H1 (cell line): ENCODE data around the gene DNAI2. TPM values are rescaled to one million over a fixed set of nuclear protein-coding genes. Genes with fewer than 3 reads are reported as not detected.

ENCODE experiments used
- ATF3 ChIP-seq: IDR thresholded peaks from 2 replicates; pipeline ENCODE4 v1.6.1; 2011; ENCODE audit warnings: low read depth, mild to moderate bottlenecking, low read length; ENCODE audit not compliant: insufficient read depth
- BRCA1 ChIP-seq: IDR thresholded peaks from 2 replicates; pipeline ENCODE4 v1.6.1; 2012; ENCODE audit warnings: low read depth, low read length, improper control_type of control experiment
- CBX8 ChIP-seq: fragments of 300-800, 300-1000 bp; sonication (generic); IDR thresholded peaks from 2 replicates; pipeline ENCODE4 v1.7.1; 2016; ENCODE audit warnings: low read depth, low read length, borderline replicate concordance
- CHD1 ChIP-seq: IDR thresholded peaks from 2 replicates; pipeline ENCODE4 v1.6.1; 2012; ENCODE audit warnings: low read depth, low read length, improper control_type of control experiment
- CREB1 ChIP-seq: IDR thresholded peaks from 2 replicates; pipeline ENCODE4 v1.6.1; 2012; ENCODE audit warnings: inconsistent platforms
- CTBP2 ChIP-seq: IDR thresholded peaks from 2 replicates; pipeline ENCODE4 v1.7.0; 2011; ENCODE audit warnings: borderline replicate concordance, mild to moderate bottlenecking, moderate library complexity, mixed read lengths, low read length; ENCODE audit not compliant: insufficient read depth, insufficient read length
- EP300 ChIP-seq, 2 experiments: IDR thresholded peaks; 1 replicate in 1 of 2; 2 replicates in 1 of 2; pipeline ENCODE4 v1.6.1; 2011 to 2012; ENCODE audit warnings: low read depth in 2 of 2, low read length in 2 of 2, mild to moderate bottlenecking in 2 of 2, borderline replicate concordance in 1 of 2, inconsistent platforms in 1 of 2, moderate library complexity in 1 of 2
- GTF2F1 ChIP-seq: IDR thresholded peaks from 2 replicates; pipeline ENCODE4 v1.6.1; 2012; ENCODE audit warnings: low read depth, low read length, improper control_type of control experiment, borderline replicate concordance
- HDAC2 ChIP-seq, 2 experiments: fragments of 300-600 bp in 1 of 2; sonication (generic) in 1 of 2; IDR thresholded peaks; 2 replicates each; pipeline ENCODE4 v1.6.1; 2011 to 2012; ENCODE audit warnings: low read depth in 2 of 2, low read length in 2 of 2, mild to moderate bottlenecking in 2 of 2, moderate library complexity in 2 of 2, borderline replicate concordance in 1 of 2, inconsistent platforms in 1 of 2
- KDM4A ChIP-seq: IDR thresholded peaks from one replicate; pipeline ENCODE4 v1.7.1; 2012; ENCODE audit warnings: low read depth, mild to moderate bottlenecking, moderate library complexity, low read length, inconsistent platforms; ENCODE audit not compliant: severe bottlenecking
- KDM5A ChIP-seq: fragments of 200-600 bp; IDR thresholded peaks from 2 replicates; pipeline ENCODE4 v1.7.1; 2012; ENCODE audit warnings: mild to moderate bottlenecking, low read length, inconsistent platforms, mixed read lengths
- POU5F1 ChIP-seq: IDR thresholded peaks from 2 replicates; pipeline ENCODE4 v1.6.1; 2011; ENCODE audit warnings: low read depth, mild to moderate bottlenecking, low read length, moderate library complexity
- RAD21 ChIP-seq, 2 experiments: IDR thresholded peaks in 1 of 2; conservative IDR thresholded peaks in 1 of 2; 2 replicates each; pipeline ENCODE4 v1.6.1; 2011; ENCODE audit warnings: low read depth in 2 of 2, low read length in 2 of 2, improper control_type of control experiment in 1 of 2, inconsistent platforms in 1 of 2, mild to moderate bottlenecking in 1 of 2, moderate library complexity in 1 of 2
- SIN3A ChIP-seq, 2 experiments: IDR thresholded peaks in 1 of 2; conservative IDR thresholded peaks in 1 of 2; 2 replicates each; pipeline ENCODE4 v1.6.1; 2011 to 2012; ENCODE audit warnings: low read length in 2 of 2, improper control_type of control experiment in 1 of 2, low read depth in 1 of 2, mild to moderate bottlenecking in 1 of 2
- SIRT6 ChIP-seq: IDR thresholded peaks from one replicate; pipeline ENCODE4 v1.7.1; 2012; ENCODE audit warnings: low read length, inconsistent platforms
- SIX5 ChIP-seq: IDR thresholded peaks from 2 replicates; pipeline ENCODE4 v1.6.1; 2011; ENCODE audit warnings: mild to moderate bottlenecking, low read depth, low read length
- SP2 ChIP-seq: IDR thresholded peaks from 2 replicates; pipeline ENCODE4 v1.6.1; 2012; ENCODE audit warnings: mild to moderate bottlenecking, low read length, inconsistent platforms
- SP4 ChIP-seq: IDR thresholded peaks from 2 replicates; pipeline ENCODE4 v1.6.1; 2012; ENCODE audit warnings: low read length, inconsistent platforms
- TAF1 ChIP-seq: IDR thresholded peaks from 2 replicates; pipeline ENCODE4 v1.6.1; 2011; ENCODE audit warnings: mild to moderate bottlenecking, low read depth, low read length
- TEAD4 ChIP-seq: IDR thresholded peaks from 2 replicates; pipeline ENCODE4 v1.6.1; 2012; ENCODE audit warnings: low read depth, low read length, inconsistent platforms, mixed read lengths
- YY1 ChIP-seq: IDR thresholded peaks from 2 replicates; pipeline ENCODE4 v1.6.1; 2011; ENCODE audit warnings: low read depth, mild to moderate bottlenecking, low read length
- polyA plus RNA-seq, 7 experiments: library from polyadenylated mRNA; depleted of rRNA in 3 of 7; stranded (reverse) in 5 of 7; unstranded in 2 of 7; fragments of >200 nt in 5 of 7; fragments of 200-250 nt in 2 of 7; gene quantifications; 1 replicate in 5 of 7; 2 replicates in 1 of 7; 4 replicates in 1 of 7; pipeline versions ENCODE4 v1.2.1 to v1.2.3, GENCODE V29; 2011 to 2013; ENCODE audit warnings: missing spikeins in 2 of 7, mixed read lengths in 2 of 7
- total RNA-seq: library from RNA; stranded (reverse); fragmentation: NEBNext Ultra II Directional; extraction: Animal tissue kit (Norgen Biotek cat#: 25700); gene quantifications from 2 replicates; pipeline ENCODE4 v1.2.1, GENCODE V29; 2021
- TF ChIP-seq, protein P1 (sequence below), 3 experiments: IDR thresholded peaks; 1 replicate in 2 of 3; 2 replicates in 1 of 3; pipeline versions ENCODE4 v1.5.1 to v1.6.1; 2011; ENCODE audit warnings: low read length in 3 of 3, mild to moderate bottlenecking in 3 of 3, inconsistent platforms in 2 of 3, low read depth in 1 of 3, moderate library complexity in 1 of 3; ENCODE audit not compliant: insufficient read depth in 1 of 3; ENCODE audit errors: control extremely low read depth in 1 of 3

Gene DNAI2
- total and polyA plus RNA-seq, 2 of the 8 experiments (the other 6 are each of a cell fraction or from before 2014, with no cell fraction given), result 0.08 to 0.15 TPM

DNA sequence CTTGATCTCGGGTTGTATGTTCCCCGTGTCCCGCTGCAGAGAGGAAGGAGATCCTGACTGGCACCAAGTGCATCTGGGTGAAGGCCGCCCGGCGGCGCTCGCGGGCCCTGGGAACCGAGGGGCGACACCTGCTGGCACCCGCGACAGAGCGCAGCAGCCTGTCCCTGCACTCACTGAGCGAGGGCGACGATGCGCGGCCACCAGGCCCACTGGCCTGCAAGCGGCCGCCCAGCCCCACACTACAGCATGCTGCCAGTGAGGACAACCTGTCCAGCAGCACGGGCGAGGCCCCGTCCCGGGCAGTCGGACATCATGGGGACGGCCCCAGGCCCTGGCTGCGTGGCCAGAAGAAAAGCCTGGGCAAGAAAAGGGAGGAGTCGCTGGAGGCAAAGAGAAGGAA, 80.1 kb downstream of the DNAI2 start (continued):
- TF ChIP-seq KDM5A (no peak), CBX8 (no peak), SIX5 (no peak), CTBP2 (no peak), TEAD4 (no peak), HDAC2 (IDR thresholded peaks at IDR 0.05; ENCODE audit: borderline replicate concordance in 1 of 2, low read depth in 2 of 2, low read length in 2 of 2) (no peak), POU5F1 (no peak), KDM4A (no peak), BRCA1 (no peak; the same call in 1 of the 2 replicates), EP300 (IDR thresholded peaks at IDR 0.05; ENCODE audit: borderline replicate concordance in 1 of 2, low read depth in 2 of 2, low read length in 2 of 2) (no peak), SIRT6 (no peak), SP2 (no peak), SP4 (no peak), YY1 (peak; percentile 70; the same call in 1 of the 2 replicates), SIN3A (conservative IDR thresholded peaks at IDR 0.05 in 1 of 2, IDR thresholded peaks at IDR 0.05 in 1 of 2; ENCODE audit: low read depth in 1 of 2, low read length in 2 of 2) (0 out of 4 replicates have a peak, but pooled peaks of 1 of the 2 experiments have one; percentile 48), CHD1 (no peak), ATF3 (peak; percentile 74; the same call in 1 of the 2 replicates), TAF1 (no peak), GTF2F1 (no peak), RAD21 (IDR thresholded peaks at IDR 0.05 in 1 of 2, conservative IDR thresholded peaks at IDR 0.05 in 1 of 2; ENCODE audit: low read depth in 2 of 2, low read length in 2 of 2) (peak; percentile 66 to 79), CREB1 (peak; percentile 62)
- TF ChIP-seq, protein P1, sequence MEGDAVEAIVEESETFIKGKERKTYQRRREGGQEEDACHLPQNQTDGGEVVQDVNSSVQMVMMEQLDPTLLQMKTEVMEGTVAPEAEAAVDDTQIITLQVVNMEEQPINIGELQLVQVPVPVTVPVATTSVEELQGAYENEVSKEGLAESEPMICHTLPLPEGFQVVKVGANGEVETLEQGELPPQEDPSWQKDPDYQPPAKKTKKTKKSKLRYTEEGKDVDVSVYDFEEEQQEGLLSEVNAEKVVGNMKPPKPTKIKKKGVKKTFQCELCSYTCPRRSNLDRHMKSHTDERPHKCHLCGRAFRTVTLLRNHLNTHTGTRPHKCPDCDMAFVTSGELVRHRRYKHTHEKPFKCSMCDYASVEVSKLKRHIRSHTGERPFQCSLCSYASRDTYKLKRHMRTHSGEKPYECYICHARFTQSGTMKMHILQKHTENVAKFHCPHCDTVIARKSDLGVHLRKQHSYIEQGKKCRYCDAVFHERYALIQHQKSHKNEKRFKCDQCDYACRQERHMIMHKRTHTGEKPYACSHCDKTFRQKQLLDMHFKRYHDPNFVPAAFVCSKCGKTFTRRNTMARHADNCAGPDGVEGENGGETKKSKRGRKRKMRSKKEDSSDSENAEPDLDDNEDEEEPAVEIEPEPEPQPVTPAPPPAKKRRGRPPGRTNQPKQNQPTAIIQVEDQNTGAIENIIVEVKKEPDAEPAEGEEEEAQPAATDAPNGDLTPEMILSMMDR (IDR thresholded peaks at IDR 0.05; ENCODE audit: control extremely low read depth in 1 of 3, insufficient read depth in 1 of 3, low read depth in 1 of 3, low read length in 3 of 3), result peak; percentile 99 to 100 (median 100)
